Measurements from ENCODE around the gene BCAS4. TPM values are rescaled to one million over a fixed set of nuclear protein-coding genes. Genes with fewer than 3 reads are reported as not detected.
"Not testable (repeated sequence)": the region's sequence is repeated elsewhere in the genome, so short reads cannot be mapped to it uniquely, and the experiment has no call there.

Gene BCAS4
- total RNA-seq, 1 donor from 2014 or later: 7.1 TPM

- intact Hi-C loops (cut with micrococcal nuclease): no loop called here
These were observed 3.8 kb downstream of the BCAS4 start for GRCh38 chr20:50798650-50799049.

DNA sequence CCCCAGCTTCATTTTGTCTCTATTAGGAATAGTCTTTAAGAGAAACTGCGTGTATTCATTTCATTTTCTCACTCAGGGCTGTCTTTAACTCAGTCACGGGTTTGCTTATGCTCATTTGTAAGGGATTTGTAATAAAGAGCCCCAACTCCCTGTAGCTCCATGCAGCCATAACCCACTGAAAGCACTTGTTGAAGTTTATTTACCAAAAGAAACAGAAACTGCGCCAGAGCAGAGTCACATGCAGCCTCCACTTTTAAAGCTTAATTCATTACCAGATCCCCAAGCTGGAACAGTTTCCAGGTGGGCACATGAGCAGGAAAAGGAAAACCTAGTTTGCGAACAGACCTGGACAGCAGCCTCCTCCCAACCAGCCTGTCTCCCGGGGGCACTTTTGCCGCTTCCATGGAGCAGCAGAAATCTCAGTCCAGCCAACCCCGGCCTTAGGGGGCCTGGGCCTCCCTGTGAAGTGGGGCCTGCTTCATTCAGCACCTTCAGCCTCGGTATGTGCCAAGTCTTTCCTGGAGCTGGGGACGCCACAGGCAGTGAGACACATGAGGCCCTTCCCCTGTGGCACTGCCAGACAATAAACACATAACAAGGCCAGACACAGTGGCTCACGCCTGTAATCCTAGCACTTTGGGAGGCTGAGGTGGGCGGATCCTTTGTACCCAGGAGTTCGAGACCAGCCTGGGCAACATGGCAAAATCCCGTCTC, 4.5 kb downstream of the BCAS4 start:
- intact Hi-C loops (cut with micrococcal nuclease): no loop called here

DNA sequence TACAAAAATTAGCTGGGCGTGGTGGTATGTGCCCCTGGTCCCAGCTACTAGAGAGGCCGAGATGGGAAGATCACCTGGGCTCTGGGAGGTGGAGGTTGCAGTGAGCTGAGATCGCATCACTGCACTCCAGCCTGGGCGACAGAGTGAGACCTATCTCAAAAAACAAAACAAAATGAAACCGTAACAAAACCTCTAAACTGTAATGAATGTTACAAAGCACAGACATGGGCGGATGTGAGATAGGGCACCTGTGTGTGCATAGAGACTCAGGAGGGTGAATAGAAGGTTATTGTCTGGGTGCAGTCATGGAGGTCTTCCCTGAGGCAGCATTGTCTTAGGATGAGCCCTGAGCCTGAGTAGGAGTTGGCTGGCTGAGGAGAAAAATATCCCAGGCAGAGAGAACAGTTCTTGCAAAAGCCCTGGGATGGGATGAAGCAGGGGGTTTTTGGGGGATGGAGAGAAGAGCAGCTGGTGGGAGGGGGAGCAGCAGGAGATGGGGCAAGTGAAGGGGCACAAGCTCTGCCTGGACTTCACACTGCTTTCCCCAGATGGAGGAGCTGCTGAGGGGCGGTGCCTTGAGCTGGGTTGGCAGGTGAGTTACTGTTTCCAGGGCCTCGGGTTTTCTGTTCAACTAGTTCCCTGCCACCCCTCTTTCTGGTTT, 5.2 kb downstream of the BCAS4 start:
- intact Hi-C loops (cut with micrococcal nuclease): no loop called here

- intact Hi-C loops (cut with micrococcal nuclease): not testable (repeated sequence)
These were observed 6.3 kb downstream of the BCAS4 start for GRCh38 chr20:50800986-50801746.

DNA sequence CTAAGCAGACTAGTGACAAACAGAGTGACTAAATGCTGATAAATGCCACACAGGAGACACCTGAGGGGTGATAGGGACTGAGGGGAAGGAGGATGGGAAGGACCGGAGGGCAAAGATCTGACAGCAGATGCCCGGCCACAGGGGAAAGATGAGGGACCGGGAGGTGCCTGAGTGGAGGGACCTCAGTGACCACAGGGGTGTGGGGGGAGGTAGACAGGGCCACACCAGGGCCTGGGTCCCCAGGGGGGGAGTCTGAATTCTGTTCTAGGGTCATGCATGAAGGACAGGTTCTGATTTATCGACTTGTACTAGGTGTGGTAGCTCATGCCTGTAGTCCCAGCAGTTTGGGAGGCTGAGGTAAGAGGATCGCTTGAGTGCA, 6.9 kb downstream of the BCAS4 start:
- intact Hi-C loops (cut with micrococcal nuclease): no loop called here

DNA sequence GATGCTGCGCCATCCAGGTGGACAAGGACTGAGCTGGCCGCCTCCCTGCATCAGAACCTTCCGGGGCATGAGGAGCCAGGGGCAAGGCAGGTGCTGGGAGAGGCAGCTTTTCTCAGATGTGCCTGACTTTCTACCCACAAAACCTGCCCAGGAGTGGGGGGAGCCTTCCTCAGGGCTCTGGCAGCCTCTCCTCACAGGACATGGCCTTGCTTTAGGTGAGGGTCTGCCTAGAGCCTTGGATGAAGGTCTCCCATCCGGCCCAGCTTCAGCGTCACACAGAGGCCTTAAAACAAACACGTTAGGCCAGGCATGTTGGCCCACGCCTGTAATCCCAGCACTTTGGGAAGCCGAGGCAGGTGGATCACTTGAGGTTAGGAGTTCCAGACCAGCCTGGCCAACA, 7.4 kb downstream of the BCAS4 start:
- intact Hi-C loops (cut with micrococcal nuclease): no loop called here

DNA sequence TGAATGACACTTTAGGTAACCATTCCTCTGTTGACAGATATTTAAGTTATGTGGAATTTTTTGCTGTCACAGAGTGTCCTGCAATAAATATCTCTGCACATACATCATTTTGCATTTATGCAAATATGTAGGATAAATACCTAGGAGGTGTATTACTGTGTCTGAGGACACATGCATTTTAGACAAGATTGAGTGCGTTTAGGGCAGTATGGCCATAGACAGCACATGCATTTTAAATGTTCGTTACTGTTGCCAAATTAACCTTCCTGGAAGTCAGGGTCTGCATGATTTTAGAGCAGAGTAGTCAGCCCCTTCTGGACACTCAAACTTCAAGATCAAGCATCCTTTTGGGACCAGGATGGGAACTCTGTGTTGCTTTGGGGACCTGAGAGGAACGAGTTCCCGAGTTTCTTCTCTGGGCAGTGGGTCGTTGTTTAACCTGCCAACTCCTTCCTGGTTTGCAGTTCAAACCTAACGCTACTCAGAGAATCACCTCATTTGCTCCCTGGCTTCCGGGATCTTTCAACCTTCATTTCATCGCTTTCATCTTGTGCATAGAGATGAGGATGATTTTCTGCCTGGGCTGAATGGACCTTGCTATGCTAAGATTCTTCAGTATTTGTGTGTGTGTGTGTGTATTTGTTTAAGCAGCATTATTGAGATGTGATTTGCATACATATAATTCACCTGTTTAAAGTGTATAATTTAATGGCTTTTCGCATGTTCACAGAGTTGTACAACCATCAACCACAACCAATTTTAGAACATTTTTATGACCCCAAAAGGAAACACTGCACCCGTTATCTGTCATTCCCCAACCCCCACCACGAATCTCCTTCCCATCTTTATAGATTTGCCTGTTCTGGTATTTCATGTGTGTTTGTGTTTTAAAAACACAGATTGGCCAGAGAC, 9.8 kb downstream of the BCAS4 start:
- intact Hi-C loops (cut with micrococcal nuclease): loop anchor here (2.0 kb wide), 1 partner anchor 22 kb away; no protein-coding TSS in a partner anchor

GRCh38 chr20:50805349-50805684, 10.5 kb downstream of the BCAS4 start:
- intact Hi-C loops (cut with micrococcal nuclease): loop anchor here (2.0 kb wide), 1 partner anchor 21 kb away; no protein-coding TSS in a partner anchor

GRCh38 chr20:50806126-50806768, 11.4 kb downstream of the BCAS4 start:
- intact Hi-C loops (cut with micrococcal nuclease): no loop called here

- intact Hi-C loops (cut with micrococcal nuclease): no loop called here
These were observed 15.2 kb downstream of the BCAS4 start for GRCh38 chr20:50810063-50810462.

- intact Hi-C loops (cut with micrococcal nuclease): no loop called here
These were observed 16.0 kb downstream of the BCAS4 start for GRCh38 chr20:50810842-50811241.

DNA sequence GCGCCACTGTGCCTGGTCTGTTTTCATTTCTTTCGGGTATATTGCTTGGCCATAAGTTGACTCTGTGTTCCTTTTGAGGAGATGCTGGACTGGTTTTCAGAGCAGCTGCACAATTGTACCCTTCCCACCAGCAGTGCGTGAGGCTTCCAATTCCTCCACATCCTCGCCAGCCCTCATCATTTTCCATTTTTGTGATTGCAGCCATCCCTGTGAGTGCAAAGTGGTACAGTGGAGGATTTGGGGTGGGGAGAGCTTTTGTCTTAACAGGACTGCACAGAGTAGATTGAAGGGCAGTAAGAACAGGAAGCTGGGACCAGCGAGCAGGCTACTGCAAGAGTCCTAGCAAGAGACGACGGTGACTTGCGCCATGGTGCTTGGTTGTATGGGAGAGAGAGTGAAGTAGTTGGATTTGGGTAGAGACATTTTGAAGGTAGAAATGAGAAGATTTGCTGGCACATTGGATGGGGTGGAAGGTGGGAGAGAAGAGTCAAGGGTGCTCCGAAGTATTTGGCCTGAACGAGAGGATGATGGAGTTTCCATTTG, 18.3 kb downstream of the BCAS4 start:
- intact Hi-C loops (cut with micrococcal nuclease): no loop called here

DNA sequence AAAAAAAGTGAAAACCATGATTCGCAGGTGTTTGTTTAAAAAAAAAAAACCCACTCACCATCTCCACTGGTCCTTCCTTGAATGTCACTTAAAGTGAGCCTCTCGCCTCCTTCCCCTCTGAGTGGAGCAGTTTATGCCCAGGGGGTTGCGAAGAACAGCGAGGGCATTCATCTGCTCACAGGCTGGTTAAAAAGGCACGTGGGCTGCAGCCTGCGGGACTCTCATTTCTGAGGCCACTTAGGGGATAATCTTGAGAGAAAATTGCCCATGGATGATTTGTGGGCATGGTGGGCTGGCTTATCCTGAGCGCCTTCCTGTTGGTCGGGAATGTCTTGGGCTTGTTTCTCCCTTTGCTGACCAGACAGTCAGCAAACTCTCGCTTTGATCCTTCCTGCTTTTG, 18.9 kb downstream of the BCAS4 start:
- intact Hi-C loops (cut with micrococcal nuclease): no loop called here

- intact Hi-C loops (cut with micrococcal nuclease): no loop called here
These were observed 19.7 kb downstream of the BCAS4 start for GRCh38 chr20:50814438-50815161.

DNA sequence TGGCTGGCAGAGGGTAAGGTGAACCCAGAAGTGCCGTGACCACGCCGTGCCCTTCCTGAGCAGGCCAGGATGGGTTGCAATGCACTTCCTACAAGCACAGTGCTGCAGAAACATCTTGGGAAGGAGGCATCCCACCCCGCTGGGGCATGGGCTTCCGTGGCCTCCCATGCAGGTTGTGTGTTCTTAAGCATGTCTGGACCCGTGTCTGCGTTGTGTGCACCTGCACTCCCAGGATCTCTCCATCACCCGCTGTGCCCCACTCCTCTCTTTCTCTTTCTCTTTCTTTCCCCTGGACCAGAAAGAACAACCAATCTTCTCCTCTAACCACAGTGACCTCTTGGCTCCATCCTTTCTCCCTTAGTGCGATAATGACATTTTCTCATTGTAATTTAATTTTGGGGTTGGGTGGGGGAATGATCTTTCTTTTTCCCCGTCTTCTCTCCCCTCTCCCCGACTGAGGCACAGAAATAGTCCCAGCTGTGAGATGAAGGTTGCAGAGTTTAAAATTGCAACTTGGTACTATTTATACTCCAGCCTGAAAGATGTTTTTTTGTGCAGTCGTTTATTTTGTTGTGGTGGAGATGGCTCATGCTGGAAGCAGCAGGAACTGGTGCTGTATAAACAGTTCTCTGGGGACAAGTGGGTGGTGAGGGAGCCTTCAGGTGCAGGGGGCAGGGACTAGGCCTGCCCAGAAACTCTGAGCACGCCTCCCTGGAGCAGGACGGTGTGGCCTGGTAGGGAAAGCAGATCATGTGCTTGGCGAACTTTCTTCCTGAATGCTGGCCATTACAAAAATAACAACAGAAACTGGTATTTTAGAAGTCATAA, 20.5 kb downstream of the BCAS4 start:
- intact Hi-C loops (cut with micrococcal nuclease): no loop called here

DNA sequence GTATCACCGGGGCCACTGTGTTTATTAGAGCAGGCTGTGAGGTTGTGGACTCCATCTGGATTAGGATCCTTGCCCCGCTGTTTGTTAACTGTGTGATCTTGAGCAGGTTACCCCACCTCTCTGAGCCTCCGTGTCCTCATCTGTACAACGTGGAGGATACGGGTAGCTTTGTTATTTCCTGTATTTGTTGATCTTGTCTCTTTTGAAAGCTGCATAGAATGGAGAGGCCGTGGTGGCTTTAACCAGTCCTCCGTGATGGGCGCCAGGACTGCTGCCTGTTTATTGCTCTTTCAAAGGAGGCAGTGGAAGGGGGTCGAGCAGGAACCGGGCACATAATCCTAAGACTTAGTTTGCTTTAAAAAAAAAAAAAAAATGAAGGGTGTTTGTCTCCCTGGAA, 22.9 kb downstream of the BCAS4 start:
- intact Hi-C loops (cut with micrococcal nuclease): loop anchor here (1.0 to 2.0 kb wide), 3 partner anchors 23 to 139 kb away; no protein-coding TSS in a partner anchor

DNA sequence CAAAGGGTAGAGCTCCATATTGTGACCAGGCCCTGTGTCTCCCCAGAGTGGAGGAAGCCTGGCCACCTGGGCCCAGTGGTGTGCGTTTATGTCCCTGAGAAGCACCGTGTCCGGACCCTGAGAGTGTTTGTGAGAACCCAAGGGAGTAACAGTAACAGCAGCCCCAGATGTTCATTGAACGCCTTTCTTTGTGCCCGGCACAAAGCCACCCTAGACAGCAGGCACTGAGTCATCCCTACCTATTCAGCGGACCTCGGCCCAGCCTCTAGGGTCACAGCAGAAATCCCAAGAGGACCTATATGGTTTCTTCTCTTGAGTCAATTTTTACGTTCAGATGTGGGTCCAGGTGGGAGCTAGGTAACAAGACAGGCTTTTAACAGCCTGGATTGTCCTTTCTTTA, 24.5 kb downstream of the BCAS4 start:
- intact Hi-C loops (cut with micrococcal nuclease): loop anchor here (2.0 kb wide), 1 partner anchor 137 kb away; no protein-coding TSS in a partner anchor

DNA sequence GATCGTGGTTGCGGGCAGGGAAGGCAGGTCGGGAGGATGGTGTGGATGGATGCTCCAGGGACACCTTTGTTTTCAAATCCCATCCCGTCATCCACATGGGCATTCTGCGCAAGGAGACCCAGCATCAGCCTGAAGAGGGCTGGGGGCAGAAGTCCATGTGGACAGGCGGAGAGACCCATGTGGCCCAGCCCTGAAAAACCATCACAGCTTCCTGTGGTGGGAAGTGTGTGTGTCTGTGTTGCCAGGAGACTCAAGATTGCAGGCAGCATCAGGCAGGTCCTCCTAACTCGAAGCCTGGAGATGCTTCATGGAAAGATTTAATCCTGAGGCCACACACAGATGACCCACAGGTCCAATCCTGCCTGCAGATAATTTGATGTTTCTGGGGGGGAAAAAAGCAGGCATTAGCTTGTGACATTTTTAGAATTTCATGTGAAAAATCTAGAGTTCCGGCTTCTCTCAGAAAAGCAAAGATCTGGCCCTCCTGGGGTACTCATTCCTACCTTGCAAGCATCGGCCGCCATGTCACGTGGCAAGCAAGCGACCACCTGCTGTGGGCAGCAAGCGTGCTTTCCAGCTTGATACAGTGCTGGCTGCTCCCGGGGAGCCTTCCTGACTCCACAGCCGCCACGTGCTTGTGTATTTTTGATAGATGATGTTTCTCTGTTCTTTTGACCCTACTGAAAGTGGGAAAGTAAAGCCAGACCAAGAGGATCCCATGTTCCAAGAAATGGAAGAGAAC, 25.8 kb downstream of the BCAS4 start:
- intact Hi-C loops (cut with micrococcal nuclease): no loop called here
